K562 (cell line): ENCODE measurements around the gene NKAPL. TPM values are rescaled to one million over a fixed set of nuclear protein-coding genes. Genes with fewer than 3 reads are reported as not detected.

Experiments
- GABPB1 ChIP-seq: sonication (generic); formaldehyde crosslinking; IDR thresholded peaks from 2 replicates; pipeline ENCODE4 v1.8.0; 2022; ENCODE audit warnings: mild to moderate bottlenecking, missing genetic modification reagents
- HMGXB4 ChIP-seq: sonication (generic); formaldehyde crosslinking; IDR thresholded peaks from 2 replicates; pipeline ENCODE4 v1.8.1; 2023; ENCODE audit warnings: mild to moderate bottlenecking, missing genetic modification reagents
- MEIS2 ChIP-seq: fragments of 450-650 bp; IDR thresholded peaks from 2 replicates; pipeline ENCODE4 v1.6.1; 2014; ENCODE audit warnings: mild to moderate bottlenecking; ENCODE audit not compliant: partially characterized antibody
- RFX5 ChIP-seq: IDR thresholded peaks from 2 replicates; pipeline ENCODE4 v1.6.1; 2011; ENCODE audit warnings: low read depth, mild to moderate bottlenecking, improper control_type of control experiment, low read length
- SLC30A9 ChIP-seq: fragments of 250-450 bp; sonication (Bioruptor Pico); IDR thresholded peaks from 2 replicates; pipeline ENCODE4 v1.8.0; 2022; ENCODE audit warnings: mild to moderate bottlenecking, moderate library complexity
- TAF7 ChIP-seq: fragments of 450-650 bp; IDR thresholded peaks from 2 replicates; pipeline ENCODE4 v1.6.1; 2016; ENCODE audit warnings: missing genetic modification characterization, missing compliant biosample characterization
- ZKSCAN8 ChIP-seq: fragments of 200-800 bp; sonication (Bioruptor generic); IDR thresholded peaks from 2 replicates; pipeline ENCODE4 v1.6.1; 2016; ENCODE audit warnings: missing genetic modification characterization, missing compliant biosample characterization
- ZNF41 ChIP-seq: fragments of 250-450 bp; sonication (Bioruptor Pico); conservative IDR thresholded peaks from 2 replicates; pipeline ENCODE4 v1.4.0; 2020; ENCODE audit warnings: mild to moderate bottlenecking
- ZNF584 ChIP-seq: fragments of 200-800 bp; sonication (Bioruptor generic); IDR thresholded peaks from 2 replicates; pipeline ENCODE4 v1.6.1; 2016; ENCODE audit warnings: low read depth, mild to moderate bottlenecking, missing genetic modification characterization, missing compliant biosample characterization
- polyA plus RNA-seq, 8 experiments: library from polyadenylated mRNA; depleted of rRNA in 4 of 8; stranded (reverse) in 5 of 8; unstranded in 3 of 8; fragments of >200 nt; fragmentation: Nextera tagmentation in 2 of 8; fragmentation: Illumina TruSeq in 1 of 8; extraction: Ambion mirVana in 2 of 8; extraction: Trizol in 1 of 8; gene quantifications; 2 replicates each; pipeline versions ENCODE4 v1.2.1 to v1.2.3, GENCODE V29; 2011 to 2014; ENCODE audit warnings: inconsistent platforms in 1 of 8, missing spikeins in 1 of 8
- total RNA-seq, 7 experiments: library from RNA; depleted of rRNA in 6 of 7; stranded (reverse); fragments of >200 nt in 6 of 7; fragmentation: Illumina TruSeq in 2 of 7; extraction: Trizol in 2 of 7; gene quantifications; 2 replicates each; pipeline versions ENCODE4 v1.2.1 to v1.2.3, GENCODE V29; 2011 to 2021; ENCODE audit warnings: low replicate concordance in 1 of 7
- TF ChIP-seq, protein P1 (sequence below): sonication (generic); formaldehyde crosslinking; IDR thresholded peaks from 2 replicates; pipeline ENCODE4 v1.8.1; 2023; ENCODE audit warnings: missing genetic modification reagents, mild to moderate bottlenecking, borderline replicate concordance
- TF ChIP-seq, protein P2 (sequence below): fragments of 200-800 bp; sonication (Bioruptor generic); IDR thresholded peaks from 2 replicates; pipeline ENCODE4 v1.6.1; 2017; ENCODE audit warnings: missing genetic modification characterization, missing compliant biosample characterization
- TF ChIP-seq, protein P3 (sequence below), 2 experiments: fragments of 450-650 bp; IDR thresholded peaks; 2 replicates each; pipeline ENCODE4 v1.6.1; 2018; ENCODE audit warnings: mild to moderate bottlenecking in 2 of 2, low read depth in 1 of 2; ENCODE audit not compliant: partially characterized antibody in 2 of 2

Gene NKAPL
- total and polyA plus RNA-seq, 9 of the 15 experiments (the other 6 are each of a cell fraction or from before 2014, with no cell fraction given), result not detected

DNA sequence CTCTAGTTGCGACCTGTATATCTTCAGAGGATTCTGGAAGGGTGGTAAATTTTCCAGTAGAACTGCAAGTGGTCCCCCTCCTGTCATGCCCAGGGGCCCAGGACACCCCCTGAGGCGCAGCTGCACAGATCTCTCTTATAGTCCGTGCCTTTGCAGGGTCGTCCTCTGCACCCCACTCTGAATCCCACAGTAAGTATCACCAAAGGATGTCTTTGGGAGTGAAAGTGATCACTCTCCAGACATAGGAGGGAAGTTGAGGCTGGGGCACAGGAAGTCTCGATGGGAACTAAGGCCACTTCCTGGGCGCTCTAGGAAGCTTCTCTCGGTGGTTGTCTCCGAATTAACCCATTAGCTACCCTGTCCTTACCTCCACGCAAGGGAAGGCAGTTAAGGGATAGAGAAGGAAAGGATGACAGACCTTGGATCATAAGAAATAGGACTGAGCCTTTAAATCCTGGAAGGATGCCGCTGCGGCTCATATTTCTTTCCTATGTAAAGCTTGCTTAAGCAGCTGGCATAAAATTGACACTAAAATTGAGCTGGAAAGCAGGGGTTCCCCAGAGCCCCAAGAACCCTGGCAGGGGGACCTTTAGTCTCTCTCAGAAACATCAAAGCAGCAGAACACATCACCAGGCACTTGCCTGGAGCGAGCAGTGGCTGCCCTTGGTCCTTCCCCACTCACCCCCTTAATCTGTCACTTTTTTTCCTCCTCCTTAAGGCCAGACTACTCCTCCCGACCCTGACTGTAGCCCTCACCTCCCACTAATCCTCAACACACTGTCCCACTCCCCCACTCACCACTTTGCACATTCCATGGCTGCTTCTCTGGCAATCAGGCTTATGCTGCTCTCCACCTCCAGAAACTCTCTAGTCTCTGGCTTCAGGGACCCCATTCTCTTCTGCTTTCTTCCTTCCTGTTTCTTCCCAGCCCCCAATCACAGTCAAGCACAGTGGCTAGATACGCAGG is 6.8 kb upstream of the NKAPL start, which contains the start of gene ZKSCAN4 (continued):
- no peak; the same call in 1 of the 2 replicates for TF ChIP-seq HMGXB4 (CRISPR knock-in tag)
- no peak for TF ChIP-seq ZKSCAN8
- TF ChIP-seq MEIS2, result no peak
- TF ChIP-seq, protein P1, sequence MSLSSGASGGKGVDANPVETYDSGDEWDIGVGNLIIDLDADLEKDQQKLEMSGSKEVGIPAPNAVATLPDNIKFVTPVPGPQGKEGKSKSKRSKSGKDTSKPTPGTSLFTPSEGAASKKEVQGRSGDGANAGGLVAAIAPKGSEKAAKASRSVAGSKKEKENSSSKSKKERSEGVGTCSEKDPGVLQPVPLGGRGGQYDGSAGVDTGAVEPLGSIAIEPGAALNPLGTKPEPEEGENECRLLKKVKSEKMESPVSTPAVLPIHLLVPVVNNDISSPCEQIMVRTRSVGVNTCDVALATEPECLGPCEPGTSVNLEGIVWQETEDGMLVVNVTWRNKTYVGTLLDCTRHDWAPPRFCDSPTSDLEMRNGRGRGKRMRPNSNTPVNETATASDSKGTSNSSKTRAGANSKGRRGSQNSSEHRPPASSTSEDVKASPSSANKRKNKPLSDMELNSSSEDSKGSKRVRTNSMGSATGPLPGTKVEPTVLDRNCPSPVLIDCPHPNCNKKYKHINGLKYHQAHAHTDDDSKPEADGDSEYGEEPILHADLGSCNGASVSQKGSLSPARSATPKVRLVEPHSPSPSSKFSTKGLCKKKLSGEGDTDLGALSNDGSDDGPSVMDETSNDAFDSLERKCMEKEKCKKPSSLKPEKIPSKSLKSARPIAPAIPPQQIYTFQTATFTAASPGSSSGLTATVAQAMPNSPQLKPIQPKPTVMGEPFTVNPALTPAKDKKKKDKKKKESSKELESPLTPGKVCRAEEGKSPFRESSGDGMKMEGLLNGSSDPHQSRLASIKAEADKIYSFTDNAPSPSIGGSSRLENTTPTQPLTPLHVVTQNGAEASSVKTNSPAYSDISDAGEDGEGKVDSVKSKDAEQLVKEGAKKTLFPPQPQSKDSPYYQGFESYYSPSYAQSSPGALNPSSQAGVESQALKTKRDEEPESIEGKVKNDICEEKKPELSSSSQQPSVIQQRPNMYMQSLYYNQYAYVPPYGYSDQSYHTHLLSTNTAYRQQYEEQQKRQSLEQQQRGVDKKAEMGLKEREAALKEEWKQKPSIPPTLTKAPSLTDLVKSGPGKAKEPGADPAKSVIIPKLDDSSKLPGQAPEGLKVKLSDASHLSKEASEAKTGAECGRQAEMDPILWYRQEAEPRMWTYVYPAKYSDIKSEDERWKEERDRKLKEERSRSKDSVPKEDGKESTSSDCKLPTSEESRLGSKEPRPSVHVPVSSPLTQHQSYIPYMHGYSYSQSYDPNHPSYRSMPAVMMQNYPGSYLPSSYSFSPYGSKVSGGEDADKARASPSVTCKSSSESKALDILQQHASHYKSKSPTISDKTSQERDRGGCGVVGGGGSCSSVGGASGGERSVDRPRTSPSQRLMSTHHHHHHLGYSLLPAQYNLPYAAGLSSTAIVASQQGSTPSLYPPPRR (CRISPR knock-in tag), result no peak
- TF ChIP-seq, protein P2, sequence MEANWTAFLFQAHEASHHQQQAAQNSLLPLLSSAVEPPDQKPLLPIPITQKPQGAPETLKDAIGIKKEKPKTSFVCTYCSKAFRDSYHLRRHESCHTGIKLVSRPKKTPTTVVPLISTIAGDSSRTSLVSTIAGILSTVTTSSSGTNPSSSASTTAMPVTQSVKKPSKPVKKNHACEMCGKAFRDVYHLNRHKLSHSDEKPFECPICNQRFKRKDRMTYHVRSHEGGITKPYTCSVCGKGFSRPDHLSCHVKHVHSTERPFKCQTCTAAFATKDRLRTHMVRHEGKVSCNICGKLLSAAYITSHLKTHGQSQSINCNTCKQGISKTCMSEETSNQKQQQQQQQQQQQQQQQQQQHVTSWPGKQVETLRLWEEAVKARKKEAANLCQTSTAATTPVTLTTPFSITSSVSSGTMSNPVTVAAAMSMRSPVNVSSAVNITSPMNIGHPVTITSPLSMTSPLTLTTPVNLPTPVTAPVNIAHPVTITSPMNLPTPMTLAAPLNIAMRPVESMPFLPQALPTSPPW (CRISPR knock-in tag), result peak; percentile 56
- TF ChIP-seq, protein P3, sequence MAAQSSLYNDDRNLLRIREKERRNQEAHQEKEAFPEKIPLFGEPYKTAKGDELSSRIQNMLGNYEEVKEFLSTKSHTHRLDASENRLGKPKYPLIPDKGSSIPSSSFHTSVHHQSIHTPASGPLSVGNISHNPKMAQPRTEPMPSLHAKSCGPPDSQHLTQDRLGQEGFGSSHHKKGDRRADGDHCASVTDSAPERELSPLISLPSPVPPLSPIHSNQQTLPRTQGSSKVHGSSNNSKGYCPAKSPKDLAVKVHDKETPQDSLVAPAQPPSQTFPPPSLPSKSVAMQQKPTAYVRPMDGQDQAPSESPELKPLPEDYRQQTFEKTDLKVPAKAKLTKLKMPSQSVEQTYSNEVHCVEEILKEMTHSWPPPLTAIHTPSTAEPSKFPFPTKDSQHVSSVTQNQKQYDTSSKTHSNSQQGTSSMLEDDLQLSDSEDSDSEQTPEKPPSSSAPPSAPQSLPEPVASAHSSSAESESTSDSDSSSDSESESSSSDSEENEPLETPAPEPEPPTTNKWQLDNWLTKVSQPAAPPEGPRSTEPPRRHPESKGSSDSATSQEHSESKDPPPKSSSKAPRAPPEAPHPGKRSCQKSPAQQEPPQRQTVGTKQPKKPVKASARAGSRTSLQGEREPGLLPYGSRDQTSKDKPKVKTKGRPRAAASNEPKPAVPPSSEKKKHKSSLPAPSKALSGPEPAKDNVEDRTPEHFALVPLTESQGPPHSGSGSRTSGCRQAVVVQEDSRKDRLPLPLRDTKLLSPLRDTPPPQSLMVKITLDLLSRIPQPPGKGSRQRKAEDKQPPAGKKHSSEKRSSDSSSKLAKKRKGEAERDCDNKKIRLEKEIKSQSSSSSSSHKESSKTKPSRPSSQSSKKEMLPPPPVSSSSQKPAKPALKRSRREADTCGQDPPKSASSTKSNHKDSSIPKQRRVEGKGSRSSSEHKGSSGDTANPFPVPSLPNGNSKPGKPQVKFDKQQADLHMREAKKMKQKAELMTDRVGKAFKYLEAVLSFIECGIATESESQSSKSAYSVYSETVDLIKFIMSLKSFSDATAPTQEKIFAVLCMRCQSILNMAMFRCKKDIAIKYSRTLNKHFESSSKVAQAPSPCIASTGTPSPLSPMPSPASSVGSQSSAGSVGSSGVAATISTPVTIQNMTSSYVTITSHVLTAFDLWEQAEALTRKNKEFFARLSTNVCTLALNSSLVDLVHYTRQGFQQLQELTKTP (IDR thresholded peaks at IDR 0.05; ENCODE audit: low read depth in 1 of 2, partially characterized antibody in 2 of 2), result peak in 1 of 2 experiments; percentile 27
- no peak for TF ChIP-seq RFX5
- TF ChIP-seq ZNF584, result no peak
- TF ChIP-seq GABPB1 (CRISPR knock-in tag), result peak; percentile 96
- no peak for TF ChIP-seq SLC30A9
- no peak for TF ChIP-seq ZNF41 (CRISPR knock-in tag)
- 0 out of 2 replicates have a peak, but pooled peaks have one; percentile 11 for TF ChIP-seq TAF7 (tag)
